Fibroblast of skin of left quadriceps (primary cell): Measurements from ENCODE around the gene ITGA11.

Experiments
- DNase-seq, 2 experiments: peaks; one replicate each; pipeline ENCODE4 v3.0.0-alpha.2; 2013; ENCODE audit warnings: low read depth in 2 of 2

The ITGA11 gene

GRCh38 chr15:68373028-68373427 lies 58.9 kb downstream of the ITGA11 start:
- no peak for DNase-seq

- no peak for DNase-seq
These were observed 59.6 kb downstream of the ITGA11 start for GRCh38 chr15:68372291-68372811.

- DNase-seq, result no peak
These were observed 60.1 kb downstream of the ITGA11 start for GRCh38 chr15:68371851-68372250.

GRCh38 chr15:68371160-68371559 lies 60.8 kb downstream of the ITGA11 start:
- DNase-seq, result no peak

GRCh38 chr15:68370768-68371151 lies 61.2 kb downstream of the ITGA11 start:
- no peak for DNase-seq

GRCh38 chr15:68369931-68370767 lies 61.8 kb downstream of the ITGA11 start:
- no peak for DNase-seq

GRCh38 chr15:68368731-68369435 lies 63.1 kb downstream of the ITGA11 start:
- DNase-seq, result peak in 1 of 2 experiments; percentile 31

GRCh38 chr15:68367992-68368391 lies 64.0 kb downstream of the ITGA11 start:
- no peak for DNase-seq

- DNase-seq, result no peak
These were observed 64.7 kb downstream of the ITGA11 start for GRCh38 chr15:68367226-68367625.

GRCh38 chr15:68366314-68366713 lies 65.6 kb downstream of the ITGA11 start:
- DNase-seq, result no peak

- no peak for DNase-seq
These were observed 66.2 kb downstream of the ITGA11 start for GRCh38 chr15:68365770-68366169.

GRCh38 chr15:68365140-68365745 lies 66.7 kb downstream of the ITGA11 start:
- no peak for DNase-seq

GRCh38 chr15:68364660-68365035 lies 67.3 kb downstream of the ITGA11 start:
- no peak for DNase-seq

GRCh38 chr15:68364028-68364659 lies 67.8 kb downstream of the ITGA11 start:
- DNase-seq, result no peak

- DNase-seq, result no peak
These were observed 68.6 kb downstream of the ITGA11 start for GRCh38 chr15:68363353-68363752.

GRCh38 chr15:68362537-68363126 lies 69.3 kb downstream of the ITGA11 start:
- DNase-seq, result no peak

- no peak for DNase-seq
These were observed 71.2 kb downstream of the ITGA11 start for GRCh38 chr15:68360721-68361120.

- DNase-seq, result no peak
These were observed 75.2 kb downstream of the ITGA11 start for GRCh38 chr15:68356778-68357177.

- DNase-seq, result peak; percentile 60 to 61
These were observed 77.0 kb downstream of the ITGA11 start for GRCh38 chr15:68354923-68355322.

- DNase-seq, result no peak
These were observed 77.7 kb downstream of the ITGA11 start for GRCh38 chr15:68354268-68354667.

- DNase-seq, result no peak
These were observed 78.4 kb downstream of the ITGA11 start for GRCh38 chr15:68353421-68354135.
